Transverse colon (tissue), 4 donors: ENCODE data around the gene ZNF789. TPM values are rescaled to one million over a fixed set of nuclear protein-coding genes. Genes with fewer than 3 reads are reported as not detected.

Experiments
- DNase-seq: peaks from one replicate; pipeline ENCODE4 v3.0.0-alpha.2; 2019
- H3K27ac ChIP-seq, 4 donors: fragments of 200-600 bp; sonication (generic); 2 replicates each; pipeline ENCODE4 v1.5.1; 2016 to 2018; ENCODE audit warnings: inconsistent platforms in 4 of 4
- H3K27me3 ChIP-seq: fragments of 200-600 bp; sonication (generic); 2 replicates; pipeline ENCODE4 v1.5.1; 2017; ENCODE audit warnings: inconsistent platforms
- H3K36me3 ChIP-seq, 4 donors: fragments of 200-600 bp; sonication (generic); 2 replicates each; pipeline ENCODE4 v1.5.1; 2017 to 2019; ENCODE audit warnings: inconsistent platforms in 4 of 4
- H3K4me1 ChIP-seq, 4 donors: fragments of 200-600 bp; sonication (generic); 2 replicates each; pipeline ENCODE4 v1.5.1; 2017 to 2020; ENCODE audit warnings: inconsistent platforms in 4 of 4
- H3K4me3 ChIP-seq, 4 donors: fragments of 200-600 bp; sonication (generic); 1 replicate in 1 of 4; 2 replicates in 3 of 4; pipeline versions ENCODE4 v1.5.1 to v1.6.1; 2017 to 2019; ENCODE audit warnings: inconsistent platforms in 4 of 4
- H3K9me3 ChIP-seq, 2 donors: fragments of 200-600 bp; sonication (generic); 2 replicates each; pipeline ENCODE4 v1.5.1; 2017 to 2019; ENCODE audit warnings: inconsistent platforms in 2 of 2
- EP300 ChIP-seq: sonication (generic); formaldehyde crosslinking; IDR thresholded peaks from one replicate; pipeline ENCODE4 v1.6.1; 2017; ENCODE audit warnings: antibody characterized with exemption, low read depth
- POLR2A ChIP-seq: fragments of 450-650 bp; IDR thresholded peaks from one replicate; pipeline ENCODE4 v1.6.1; 2016; ENCODE audit warnings: antibody characterized with exemption, mild to moderate bottlenecking, moderate library complexity
- POLR2AphosphoS5 ChIP-seq, 3 donors: sonication (generic); formaldehyde crosslinking; IDR thresholded peaks; one replicate each; pipeline ENCODE4 v1.6.1; 2016; ENCODE audit warnings: antibody characterized with exemption in 3 of 3
- WGBS, 2 donors: methylation state at CpG; one replicate each; pipeline ENCODE4 v1.1.5; 2018; ENCODE audit warnings: low coverage in 1 of 2; 5-methylcytosine and 5-hydroxymethylcytosine counted together
- in situ Hi-C, 4 donors: fragments of 200-750 bp; cut with MboI; loops; one replicate each; pipeline versions ENCODE4 v1.15.0 to v1.15.1; 2017; ENCODE audit warnings: low sequenced_read_pairs in 3 of 4, low pct_ligation_motif_present in 1 of 4, low pct_unique_long_range_greater_than_20kb in 1 of 4
- intact Hi-C: fragments of 100-400 bp; cut with DNase I; formaldehyde crosslinking; loops from one replicate; pipeline ENCODE4 v1.15.1; 2023; ENCODE audit warnings: low total_unique reads
- total RNA-seq, 4 donors: library from RNA; depleted of rRNA; stranded (reverse); fragments of >200 nt; gene quantifications; one replicate each; pipeline ENCODE4 v1.1.0, GENCODE V29; 2016
- TF ChIP-seq, protein P1 (sequence below), 5 experiments: fragments of 200-600 bp in 3 of 5; fragments of 450-650 bp in 2 of 5; sonication (generic) in 3 of 5; IDR thresholded peaks; 1 replicate in 2 of 5; 2 replicates in 3 of 5; pipeline ENCODE4 v1.5.1; 2016 to 2017; ENCODE audit warnings: antibody characterized with exemption in 5 of 5, inconsistent platforms in 3 of 5, mild to moderate bottlenecking in 2 of 5, moderate library complexity in 1 of 5

The ZNF789 gene
- total RNA-seq, 4 donors from 2014 or later = 17.2 to 30.7 (median 20.1) TPM

DNA sequence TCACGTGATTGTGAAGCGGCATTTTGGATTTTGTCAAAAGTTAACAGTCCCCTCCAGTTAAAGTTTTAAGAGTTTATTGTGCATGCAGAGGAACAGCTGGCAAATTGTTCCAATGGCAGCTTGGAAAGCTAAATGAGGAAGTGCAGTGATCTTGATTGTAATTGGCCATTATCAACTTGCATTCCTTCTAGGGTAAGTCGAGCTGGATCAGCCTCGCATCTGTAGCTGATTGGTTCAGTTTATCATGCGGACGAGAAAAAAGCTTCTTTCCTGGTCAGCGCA lies 566 bp downstream of the ZNF789 start:
- H3K36me3 ChIP-seq = no peaks in the 10 kb centered on the region
- TF ChIP-seq POLR2A (no peak), POLR2AphosphoS5 (IDR thresholded peaks at IDR 0.05) (no peak), EP300 (no peak)
- TF ChIP-seq, protein P1, sequence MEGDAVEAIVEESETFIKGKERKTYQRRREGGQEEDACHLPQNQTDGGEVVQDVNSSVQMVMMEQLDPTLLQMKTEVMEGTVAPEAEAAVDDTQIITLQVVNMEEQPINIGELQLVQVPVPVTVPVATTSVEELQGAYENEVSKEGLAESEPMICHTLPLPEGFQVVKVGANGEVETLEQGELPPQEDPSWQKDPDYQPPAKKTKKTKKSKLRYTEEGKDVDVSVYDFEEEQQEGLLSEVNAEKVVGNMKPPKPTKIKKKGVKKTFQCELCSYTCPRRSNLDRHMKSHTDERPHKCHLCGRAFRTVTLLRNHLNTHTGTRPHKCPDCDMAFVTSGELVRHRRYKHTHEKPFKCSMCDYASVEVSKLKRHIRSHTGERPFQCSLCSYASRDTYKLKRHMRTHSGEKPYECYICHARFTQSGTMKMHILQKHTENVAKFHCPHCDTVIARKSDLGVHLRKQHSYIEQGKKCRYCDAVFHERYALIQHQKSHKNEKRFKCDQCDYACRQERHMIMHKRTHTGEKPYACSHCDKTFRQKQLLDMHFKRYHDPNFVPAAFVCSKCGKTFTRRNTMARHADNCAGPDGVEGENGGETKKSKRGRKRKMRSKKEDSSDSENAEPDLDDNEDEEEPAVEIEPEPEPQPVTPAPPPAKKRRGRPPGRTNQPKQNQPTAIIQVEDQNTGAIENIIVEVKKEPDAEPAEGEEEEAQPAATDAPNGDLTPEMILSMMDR (IDR thresholded peaks at IDR 0.05) = no peak
- peak overlapping the region; percentile 71 to 91 (median 82) for H3K4me3 ChIP-seq
- H3K27ac ChIP-seq = peak overlapping the region; percentile 90 to 96 (median 93)
- no peaks in the 10 kb centered on the region for H3K27me3 ChIP-seq
- WGBS, 2 donors = 1 to 3% methylated on average over 5 to 7 of the region's 7 CpGs
- H3K4me1 ChIP-seq = peaks cover 6 to 19% (median 14%) of the 10 kb centered on the region in 4 donors
- in situ Hi-C loops = no loop called here
- intact Hi-C loops = no loop called here
- no peaks in the 10 kb centered on the region for H3K9me3 ChIP-seq
- peak; percentile 26 for DNase-seq

DNA sequence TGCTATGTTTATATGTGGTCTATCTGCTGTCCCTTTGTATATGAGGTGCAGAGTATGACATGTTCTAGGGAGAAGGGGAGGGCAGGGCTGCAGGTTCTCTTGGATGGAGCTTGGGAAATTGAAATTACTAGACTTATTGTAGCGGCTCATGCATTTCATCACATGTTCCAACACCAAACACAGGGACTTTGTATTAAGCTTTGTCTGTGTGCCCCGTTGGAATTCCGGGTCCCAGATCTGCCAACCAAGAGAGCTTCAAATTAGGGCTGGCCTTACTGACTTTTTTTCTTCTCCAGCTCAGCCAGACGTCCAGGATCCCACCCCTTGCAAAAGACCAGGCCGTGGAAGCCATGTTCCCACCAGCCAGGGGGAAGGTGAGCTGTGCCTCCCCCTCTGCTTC lies 3.4 kb downstream of the ZNF789 start:
- H3K36me3 ChIP-seq = peaks cover 0 to 12% (median 0%) of the 10 kb centered on the region in 4 donors
- peaks cover 6 to 26% (median 11%) of the 10 kb centered on the region in 4 donors for H3K4me1 ChIP-seq
- H3K4me3 ChIP-seq = no peak overlapping the region
- H3K27me3 ChIP-seq = no peaks in the 10 kb centered on the region
- in situ Hi-C loops = no loop called here
- TF ChIP-seq EP300 (no peak), POLR2A (no peak), POLR2AphosphoS5 (IDR thresholded peaks at IDR 0.05) (no peak)
- TF ChIP-seq, protein P1 (IDR thresholded peaks at IDR 0.05) = no peak
- no peak for DNase-seq
- no peak overlapping the region for H3K27ac ChIP-seq
- 81 to 87% methylated on average over 3 to 5 of the region's 5 CpGs for WGBS, 2 donors
- no peaks in the 10 kb centered on the region for H3K9me3 ChIP-seq
- intact Hi-C loops = no loop called here

DNA sequence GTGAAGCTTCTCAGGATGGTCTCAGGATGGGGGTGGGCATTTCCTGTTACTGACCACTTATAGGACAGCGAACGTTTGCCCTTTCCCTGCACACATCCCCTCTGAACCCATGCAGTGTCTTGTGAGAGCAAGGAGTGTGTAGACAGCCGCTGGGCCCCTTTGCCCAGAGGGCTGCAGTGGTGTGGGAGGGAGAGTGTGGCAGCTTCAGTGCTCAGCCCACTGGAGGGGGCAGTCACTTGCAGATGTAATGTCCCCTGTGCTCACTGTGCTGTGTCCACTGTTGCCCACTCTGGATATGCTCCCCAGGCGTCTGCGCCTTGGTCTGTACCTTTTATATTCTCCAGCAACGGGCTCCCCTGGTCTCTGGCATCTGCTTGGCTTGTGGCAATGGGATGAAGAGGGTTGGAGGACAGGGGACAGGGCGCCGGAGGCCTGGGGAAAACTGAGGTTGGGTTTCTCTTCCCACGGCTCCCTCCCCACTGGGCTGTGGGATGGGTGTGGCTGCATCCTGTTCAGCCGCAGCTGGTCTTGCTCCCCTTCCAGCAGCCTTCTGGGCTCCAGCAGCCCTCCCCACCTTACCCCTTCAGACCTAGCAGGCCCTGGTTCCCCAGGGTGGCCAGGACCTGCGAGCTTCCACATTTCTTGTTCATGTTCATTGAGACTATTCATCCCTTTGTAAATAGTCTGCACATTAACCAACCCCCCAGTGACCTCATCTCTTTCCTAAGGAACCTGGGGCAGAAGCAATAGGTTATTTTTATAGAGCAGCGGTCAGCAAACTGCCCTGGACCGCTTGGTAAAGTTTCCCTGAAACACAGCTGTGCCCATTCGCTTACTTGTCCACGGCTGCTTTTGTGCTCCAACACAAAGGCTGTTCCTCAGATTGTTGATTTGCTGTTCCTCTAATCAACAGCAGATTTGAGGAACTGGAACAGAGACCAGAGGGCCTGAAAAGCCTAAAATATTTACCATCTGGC lies 6.1 kb downstream of the ZNF789 start:
- TF ChIP-seq EP300 (no peak), POLR2A (no peak), POLR2AphosphoS5 (IDR thresholded peaks at IDR 0.05) (no peak)
- TF ChIP-seq, protein P1 (IDR thresholded peaks at IDR 0.05) = no peak
- H3K9me3 ChIP-seq = no peaks in the 10 kb centered on the region
- in situ Hi-C loops = no loop called here
- no peaks in the 10 kb centered on the region for H3K27me3 ChIP-seq
- H3K4me3 ChIP-seq = no peak overlapping the region
- DNase-seq = no peak
- intact Hi-C loops = no loop called here
- H3K4me1 ChIP-seq = peaks cover 4 to 14% (median 6%) of the 10 kb centered on the region in 4 donors
- H3K27ac ChIP-seq = no peak overlapping the region
- WGBS, 2 donors = 80% methylated on average over 15 of the region's 15 CpGs; no CpG with 5 or more reads in 1 of the 2 donors
- peaks cover 0 to 19% (median 0%) of the 10 kb centered on the region in 4 donors for H3K36me3 ChIP-seq

DNA sequence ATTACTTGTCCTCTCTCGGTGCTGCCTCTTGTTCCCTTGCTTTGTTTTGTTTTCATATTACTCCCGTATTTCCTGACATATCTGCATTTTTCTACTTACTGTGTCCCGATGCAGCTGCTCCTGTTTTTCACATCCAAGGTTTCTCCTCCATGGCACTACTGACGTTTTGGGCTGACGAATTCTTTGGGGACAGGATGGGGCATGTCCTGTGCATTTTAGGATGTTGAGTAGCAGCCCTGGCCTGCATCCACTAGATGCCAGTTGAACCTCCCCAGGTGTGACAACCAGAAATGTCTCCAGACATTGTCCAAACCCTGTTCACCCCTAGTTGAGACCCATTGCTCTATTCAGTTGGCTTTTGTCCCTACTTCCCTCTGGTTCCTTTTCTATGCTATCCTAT lies 12.4 kb downstream of the ZNF789 start:
- in situ Hi-C loops = no loop called here
- TF ChIP-seq EP300 = no peak
- TF ChIP-seq POLR2A = no peak
- no peak for TF ChIP-seq POLR2AphosphoS5 (IDR thresholded peaks at IDR 0.05)
- TF ChIP-seq, protein P1 (IDR thresholded peaks at IDR 0.05) = no peak
- Histone ChIP-seq H3K4me1 (no peaks in the 10 kb centered on the region), H3K36me3 (peaks cover 0 to 20% (median 0%) of the 10 kb centered on the region in 4 donors), H3K9me3 (no peaks in the 10 kb centered on the region), H3K27ac (no peak overlapping the region), H3K4me3 (no peak overlapping the region), H3K27me3 (no peaks in the 10 kb centered on the region)
- no peak for DNase-seq
- intact Hi-C loops = no loop called here
- 89 to 94% methylated on average over 5 of the region's 5 CpGs for WGBS, 2 donors
